HCT116 (cell line): ENCODE measurements around the gene GBP7. TPM values are rescaled to one million over a fixed set of nuclear protein-coding genes. Genes with fewer than 3 reads are reported as not detected.

Experiments used
- ATAC-seq: fragments of 200-7000 bp; cut with Tn5 transposase; 2 replicates; pipeline ENCODE4 v1.9.1; 2020; ENCODE audit warnings: mild to moderate bottlenecking, moderate library complexity
- BruUV-seq: library from RNA; stranded (reverse); fragments of 400-500 nt; replicated peaks from 2 replicates; lab custom pipeline; 2021; lab: Mats Ljungman, UMichigan
- CTCF ChIA-PET: fragments of 300-600 bp; sonication (Branson Sonifier 250); formaldehyde crosslinking; loops from one replicate; lab custom pipeline; 2021; ENCODE audit warnings: antibody characterized with exemption; lab: Charles Lee
- POLR2A ChIA-PET: fragments of 300-600, 350-600 bp; sonication (Branson Sonifier 250); formaldehyde crosslinking; loops from one replicate; lab custom pipeline; 2021; ENCODE audit warnings: antibody characterized with exemption; lab: Charles Lee
- RAD21 ChIA-PET, 2 experiments: fragments of 300-600 bp; sonication (Branson Sonifier 250); formaldehyde crosslinking; loops; one replicate each; lab custom pipeline; 2023; ENCODE audit warnings: low total read pairs in 2 of 2; ENCODE audit not compliant: uncharacterized antibody in 2 of 2, unreplicated experiment in 2 of 2, low non-redundant PET in 1 of 2; lab: Charles Lee
- DNase-seq: peaks from one replicate; pipeline ENCODE4 v3.0.0-alpha.2; 2010; ENCODE audit warnings: low read depth, low spot score
- H2AFZ ChIP-seq: fragments of 200-600 bp; shearing (Covaris generic), sonication (generic); 2 replicates; pipeline ENCODE4 v1.6.1; 2017; ENCODE audit warnings: low read depth, mixed run types, mixed read lengths, antibody characterized with exemption, low read length; ENCODE audit not compliant: poor library complexity, severe bottlenecking
- H3K27ac ChIP-seq: 2 replicates; pipeline ENCODE4 v1.5.1; 2012; ENCODE audit warnings: low read depth, low read length
- H3K27me3 ChIP-seq: fragments of 200-600 bp; sonication (generic); 2 replicates; pipeline ENCODE4 v1.6.1; 2016; ENCODE audit warnings: mixed run types, low read length, mixed read lengths; ENCODE audit not compliant: insufficient read depth
- H3K36me3 ChIP-seq, 2 experiments: fragments of 200-500 bp in 1 of 2; fragments of 200-600 bp in 1 of 2; sonication (Bioruptor generic) in 1 of 2; sonication (generic) in 1 of 2; 2 replicates each; pipeline versions ENCODE4 v1.5.1 to v1.6.1; 2014 to 2016; ENCODE audit warnings: low read length in 2 of 2, inconsistent platforms in 1 of 2, mixed read lengths in 1 of 2, mixed run types in 1 of 2; ENCODE audit not compliant: insufficient read depth in 2 of 2, control insufficient read depth in 1 of 2
- H3K4me1 ChIP-seq, 2 experiments: fragments of 200-600 bp in 1 of 2; sonication (generic) in 1 of 2; 2 replicates each; pipeline versions ENCODE4 v1.5.1 to v1.6.1; 2012 to 2017; ENCODE audit warnings: low read length in 2 of 2, inconsistent platforms in 1 of 2, mild to moderate bottlenecking in 1 of 2, mixed read lengths in 1 of 2, mixed run types in 1 of 2, moderate library complexity in 1 of 2; ENCODE audit not compliant: insufficient read depth in 2 of 2, control insufficient read depth in 1 of 2
- H3K4me2 ChIP-seq: fragments of 200-600 bp; sonication (generic); 2 replicates; pipeline ENCODE4 v1.6.1; 2017; ENCODE audit warnings: mixed run types, low read length, mixed read lengths
- H3K4me3 ChIP-seq, 2 experiments: fragments of 200-600 bp in 1 of 2; sonication (generic) in 1 of 2; replicated peaks in 1 of 2; 2 replicates each; pipeline ENCODE4 v1.5.1; 2011 to 2016; ENCODE audit warnings: low read length in 2 of 2, control low read depth in 1 of 2, low read depth in 1 of 2, mild to moderate bottlenecking in 1 of 2, mixed read lengths in 1 of 2, mixed run types in 1 of 2
- H3K79me2 ChIP-seq: fragments of 200-600 bp; sonication (generic); 2 replicates; pipeline ENCODE4 v1.6.1; 2017; ENCODE audit warnings: mild to moderate bottlenecking, mixed run types, low read length, moderate library complexity, mixed read lengths; ENCODE audit not compliant: insufficient read depth
- H3K9ac ChIP-seq: fragments of 200-600 bp; sonication (generic); 2 replicates; pipeline ENCODE4 v1.6.1; 2016; ENCODE audit warnings: low read length, mixed read lengths
- H3K9me2 ChIP-seq: fragments of 200-600 bp; sonication (generic), shearing (Covaris generic); 2 replicates; pipeline ENCODE4 v1.6.1; 2017; ENCODE audit warnings: mixed run types, mild to moderate bottlenecking, moderate library complexity; ENCODE audit not compliant: insufficient read depth
- H3K9me3 ChIP-seq, 2 experiments: fragments of 200-500 bp in 1 of 2; fragments of 200-600 bp in 1 of 2; sonication (Bioruptor generic) in 1 of 2; sonication (generic) in 1 of 2; 2 replicates each; pipeline ENCODE4 v1.6.1; 2014 to 2017; ENCODE audit warnings: low read length in 2 of 2, mixed read lengths in 2 of 2, inconsistent platforms in 1 of 2, low read depth in 1 of 2, mild to moderate bottlenecking in 1 of 2, mixed run types in 1 of 2, moderate library complexity in 1 of 2; ENCODE audit not compliant: control insufficient read depth in 1 of 2, insufficient read depth in 1 of 2
- H4K20me1 ChIP-seq: fragments of 200-600 bp; sonication (generic), shearing (Covaris generic); 2 replicates; pipeline ENCODE4 v1.6.1; 2017; ENCODE audit warnings: mixed run types, mild to moderate bottlenecking, moderate library complexity; ENCODE audit not compliant: insufficient read depth
- CBX3 ChIP-seq: IDR thresholded peaks from 2 replicates; pipeline ENCODE4 v1.6.1; 2012; ENCODE audit warnings: low read depth
- EZH2phosphoT487 ChIP-seq: fragments of 200-600 bp; IDR thresholded peaks from 2 replicates; pipeline ENCODE4 v1.6.1; 2018; ENCODE audit warnings: antibody characterized with exemption, borderline replicate concordance
- FOSL1 ChIP-seq: IDR thresholded peaks from 2 replicates; pipeline ENCODE4 v1.6.1; 2012; ENCODE audit warnings: low read depth
- JUND ChIP-seq: IDR thresholded peaks from 2 replicates; pipeline ENCODE4 v1.6.1; 2012
- POLR2A ChIP-seq: IDR thresholded peaks from 2 replicates; pipeline ENCODE4 v1.7.0; 2011; ENCODE audit warnings: borderline replicate concordance; ENCODE audit not compliant: insufficient read depth, insufficient read length; ENCODE audit errors: extremely low read depth
- SIN3A ChIP-seq: IDR thresholded peaks from 2 replicates; pipeline ENCODE4 v1.6.1; 2012; ENCODE audit warnings: low read depth
- SP1 ChIP-seq: IDR thresholded peaks from 2 replicates; pipeline ENCODE4 v1.6.1; 2012; ENCODE audit warnings: low read depth
- SRF ChIP-seq: IDR thresholded peaks from 2 replicates; pipeline ENCODE4 v1.6.1; 2012; ENCODE audit warnings: low read depth
- TCF7L2 ChIP-seq: IDR thresholded peaks from 2 replicates; pipeline ENCODE4 v1.7.0; 2011; ENCODE audit warnings: borderline replicate concordance, inconsistent platforms; ENCODE audit not compliant: insufficient read depth, insufficient read length; ENCODE audit errors: extremely low read depth
- ZFX ChIP-seq: fragments of 450-650 bp; IDR thresholded peaks from 2 replicates; pipeline ENCODE4 v1.6.1; 2017
- ZNF274 ChIP-seq: fragments of 200-500 bp; sonication (Bioruptor generic); IDR thresholded peaks from 2 replicates; pipeline ENCODE4 v1.6.1; 2014; ENCODE audit warnings: mild to moderate bottlenecking, low read depth, low read length, inconsistent platforms
- intact Hi-C: fragments of 100-400 bp; cut with micrococcal nuclease; formaldehyde crosslinking; loops from 2 replicates; pipeline ENCODE4 v1.10.0; 2022
- total RNA-seq: library from RNA; stranded (reverse); gene quantifications from one replicate; pipeline ENCODE4 v1.2.1, GENCODE V29; 2021; ENCODE audit not compliant: unreplicated experiment
- TF ChIP-seq, protein P1 (sequence below): IDR thresholded peaks from 2 replicates; pipeline ENCODE4 v1.6.1; 2011; ENCODE audit warnings: mild to moderate bottlenecking, low read length, moderate library complexity; ENCODE audit not compliant: insufficient replicate concordance; ENCODE audit errors: extremely low read depth
- TF ChIP-seq, protein P2 (sequence below), 3 experiments: fragments of 200-600 bp in 1 of 3; sonication (generic) in 1 of 3; IDR thresholded peaks in 2 of 3; conservative IDR thresholded peaks in 1 of 3; 2 replicates each; pipeline ENCODE4 v1.5.1; 2012 to 2017; ENCODE audit warnings: low read depth in 2 of 3, low read length in 2 of 3, antibody characterized with exemption in 1 of 3, borderline replicate concordance in 1 of 3, control low read depth in 1 of 3, mild to moderate bottlenecking in 1 of 3, mixed read lengths in 1 of 3, mixed run types in 1 of 3, moderate library complexity in 1 of 3; ENCODE audit not compliant: insufficient read depth in 1 of 3
- TF ChIP-seq, protein P3 (sequence below): IDR thresholded peaks from 2 replicates; pipeline ENCODE4 v1.6.1; 2012; ENCODE audit warnings: low read depth

Gene GBP7
- total RNA-seq, 1 experiment from 2014 or later, result not detected

GRCh38 chr1:89098857-89099256 lies 76.9 kb downstream of the GBP7 start:
- no peak for ATAC-seq
- Histone ChIP-seq H4K20me1 (no peaks in the 10 kb centered on the region), H3K9me3 (peaks cover 0 to 5% of the 10 kb centered on the region in 2 experiments; a peak in 2 of 4 replicates), H3K27ac (no peak overlapping the region), H3K79me2 (no peaks in the 10 kb centered on the region), H3K4me2 (no peak overlapping the region), H3K36me3 (no peaks in the 10 kb centered on the region), H3K4me1 (no peaks in the 10 kb centered on the region), H3K9me2 (no peaks in the 10 kb centered on the region), H3K4me3 (no peak overlapping the region), H3K27me3 (no peaks in the 10 kb centered on the region), H2AFZ (no peak overlapping the region), H3K9ac (no peak overlapping the region)
- BruUV-seq, result no TSS peak
- no peak for TF ChIP-seq EZH2phosphoT487
- no peak for TF ChIP-seq TCF7L2
- TF ChIP-seq, protein P1, sequence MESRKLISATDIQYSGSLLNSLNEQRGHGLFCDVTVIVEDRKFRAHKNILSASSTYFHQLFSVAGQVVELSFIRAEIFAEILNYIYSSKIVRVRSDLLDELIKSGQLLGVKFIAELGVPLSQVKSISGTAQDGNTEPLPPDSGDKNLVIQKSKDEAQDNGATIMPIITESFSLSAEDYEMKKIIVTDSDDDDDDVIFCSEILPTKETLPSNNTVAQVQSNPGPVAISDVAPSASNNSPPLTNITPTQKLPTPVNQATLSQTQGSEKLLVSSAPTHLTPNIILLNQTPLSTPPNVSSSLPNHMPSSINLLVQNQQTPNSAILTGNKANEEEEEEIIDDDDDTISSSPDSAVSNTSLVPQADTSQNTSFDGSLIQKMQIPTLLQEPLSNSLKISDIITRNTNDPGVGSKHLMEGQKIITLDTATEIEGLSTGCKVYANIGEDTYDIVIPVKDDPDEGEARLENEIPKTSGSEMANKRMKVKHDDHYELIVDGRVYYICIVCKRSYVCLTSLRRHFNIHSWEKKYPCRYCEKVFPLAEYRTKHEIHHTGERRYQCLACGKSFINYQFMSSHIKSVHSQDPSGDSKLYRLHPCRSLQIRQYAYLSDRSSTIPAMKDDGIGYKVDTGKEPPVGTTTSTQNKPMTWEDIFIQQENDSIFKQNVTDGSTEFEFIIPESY, result no peak
- TF ChIP-seq CBX3, result no peak
- CTCF ChIA-PET, result no interaction called here
- no peak for DNase-seq
- intact Hi-C loops, result no loop called here
- POLR2A ChIA-PET, result no interaction called here
- RAD21 ChIA-PET, result no interaction called here

DNA sequence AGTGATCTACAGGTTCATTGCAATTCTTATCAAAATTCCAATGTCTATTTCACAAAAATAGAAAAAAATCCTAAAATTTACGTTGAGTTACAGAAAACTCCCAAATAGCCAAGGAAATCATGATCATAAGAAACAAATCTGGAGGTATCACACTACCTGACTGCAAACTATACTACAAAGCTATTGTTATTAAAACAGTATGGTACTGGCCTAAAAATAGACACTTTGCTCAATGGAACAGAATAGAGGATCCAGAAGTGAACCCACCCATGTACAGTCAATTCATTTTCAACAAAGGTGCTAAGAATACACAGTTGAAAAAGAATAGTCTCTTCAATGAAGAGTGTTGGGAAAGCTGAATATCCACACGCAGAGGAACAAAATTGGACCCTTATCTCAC lies 80.1 kb downstream of the GBP7 start:
- Histone ChIP-seq H3K27me3 (no peaks in the 10 kb centered on the region), H3K4me3 (no peak overlapping the region), H2AFZ (no peak overlapping the region), H3K9me2 (no peaks in the 10 kb centered on the region), H4K20me1 (no peaks in the 10 kb centered on the region), H3K9ac (no peak overlapping the region), H3K79me2 (no peaks in the 10 kb centered on the region), H3K4me2 (no peak overlapping the region), H3K27ac (no peak overlapping the region), H3K9me3 (peaks cover 0 to 5% of the 10 kb centered on the region in 2 experiments; a peak in 2 of 4 replicates), H3K36me3 (no peaks in the 10 kb centered on the region), H3K4me1 (no peaks in the 10 kb centered on the region)
- ChIA-PET RAD21 (no interaction called here), CTCF (no interaction called here), POLR2A (no interaction called here)
- no TSS peak for BruUV-seq
- no peak for ATAC-seq
- no peak for DNase-seq
- intact Hi-C loops, result no loop called here
- TF ChIP-seq SRF (no peak), CBX3 (no peak), SP1 (no peak), ZNF274 (no peak), POLR2A (no peak), ZFX (no peak), SIN3A (no peak), FOSL1 (no peak), JUND (no peak)
- TF ChIP-seq, protein P2, sequence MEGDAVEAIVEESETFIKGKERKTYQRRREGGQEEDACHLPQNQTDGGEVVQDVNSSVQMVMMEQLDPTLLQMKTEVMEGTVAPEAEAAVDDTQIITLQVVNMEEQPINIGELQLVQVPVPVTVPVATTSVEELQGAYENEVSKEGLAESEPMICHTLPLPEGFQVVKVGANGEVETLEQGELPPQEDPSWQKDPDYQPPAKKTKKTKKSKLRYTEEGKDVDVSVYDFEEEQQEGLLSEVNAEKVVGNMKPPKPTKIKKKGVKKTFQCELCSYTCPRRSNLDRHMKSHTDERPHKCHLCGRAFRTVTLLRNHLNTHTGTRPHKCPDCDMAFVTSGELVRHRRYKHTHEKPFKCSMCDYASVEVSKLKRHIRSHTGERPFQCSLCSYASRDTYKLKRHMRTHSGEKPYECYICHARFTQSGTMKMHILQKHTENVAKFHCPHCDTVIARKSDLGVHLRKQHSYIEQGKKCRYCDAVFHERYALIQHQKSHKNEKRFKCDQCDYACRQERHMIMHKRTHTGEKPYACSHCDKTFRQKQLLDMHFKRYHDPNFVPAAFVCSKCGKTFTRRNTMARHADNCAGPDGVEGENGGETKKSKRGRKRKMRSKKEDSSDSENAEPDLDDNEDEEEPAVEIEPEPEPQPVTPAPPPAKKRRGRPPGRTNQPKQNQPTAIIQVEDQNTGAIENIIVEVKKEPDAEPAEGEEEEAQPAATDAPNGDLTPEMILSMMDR (IDR thresholded peaks at IDR 0.05 in 2 of 3, conservative IDR thresholded peaks at IDR 0.05 in 1 of 3; ENCODE audit: borderline replicate concordance in 1 of 3, insufficient read depth in 1 of 3, low read depth in 2 of 3, low read length in 2 of 3), result no peak
- TF ChIP-seq, protein P3, sequence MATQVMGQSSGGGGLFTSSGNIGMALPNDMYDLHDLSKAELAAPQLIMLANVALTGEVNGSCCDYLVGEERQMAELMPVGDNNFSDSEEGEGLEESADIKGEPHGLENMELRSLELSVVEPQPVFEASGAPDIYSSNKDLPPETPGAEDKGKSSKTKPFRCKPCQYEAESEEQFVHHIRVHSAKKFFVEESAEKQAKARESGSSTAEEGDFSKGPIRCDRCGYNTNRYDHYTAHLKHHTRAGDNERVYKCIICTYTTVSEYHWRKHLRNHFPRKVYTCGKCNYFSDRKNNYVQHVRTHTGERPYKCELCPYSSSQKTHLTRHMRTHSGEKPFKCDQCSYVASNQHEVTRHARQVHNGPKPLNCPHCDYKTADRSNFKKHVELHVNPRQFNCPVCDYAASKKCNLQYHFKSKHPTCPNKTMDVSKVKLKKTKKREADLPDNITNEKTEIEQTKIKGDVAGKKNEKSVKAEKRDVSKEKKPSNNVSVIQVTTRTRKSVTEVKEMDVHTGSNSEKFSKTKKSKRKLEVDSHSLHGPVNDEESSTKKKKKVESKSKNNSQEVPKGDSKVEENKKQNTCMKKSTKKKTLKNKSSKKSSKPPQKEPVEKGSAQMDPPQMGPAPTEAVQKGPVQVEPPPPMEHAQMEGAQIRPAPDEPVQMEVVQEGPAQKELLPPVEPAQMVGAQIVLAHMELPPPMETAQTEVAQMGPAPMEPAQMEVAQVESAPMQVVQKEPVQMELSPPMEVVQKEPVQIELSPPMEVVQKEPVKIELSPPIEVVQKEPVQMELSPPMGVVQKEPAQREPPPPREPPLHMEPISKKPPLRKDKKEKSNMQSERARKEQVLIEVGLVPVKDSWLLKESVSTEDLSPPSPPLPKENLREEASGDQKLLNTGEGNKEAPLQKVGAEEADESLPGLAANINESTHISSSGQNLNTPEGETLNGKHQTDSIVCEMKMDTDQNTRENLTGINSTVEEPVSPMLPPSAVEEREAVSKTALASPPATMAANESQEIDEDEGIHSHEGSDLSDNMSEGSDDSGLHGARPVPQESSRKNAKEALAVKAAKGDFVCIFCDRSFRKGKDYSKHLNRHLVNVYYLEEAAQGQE, result no peak
